ENCODE results near the gene CHCHD6. TPM values are rescaled to one million over a fixed set of nuclear protein-coding genes. Genes with fewer than 3 reads are reported as not detected.
"Not testable (repeated sequence)": the region's sequence is repeated elsewhere in the genome, so short reads cannot be mapped to it uniquely, and the experiment has no call there.

Gene CHCHD6
- total RNA-seq, 1 experiment from 2014 or later = 45.9 TPM

DNA sequence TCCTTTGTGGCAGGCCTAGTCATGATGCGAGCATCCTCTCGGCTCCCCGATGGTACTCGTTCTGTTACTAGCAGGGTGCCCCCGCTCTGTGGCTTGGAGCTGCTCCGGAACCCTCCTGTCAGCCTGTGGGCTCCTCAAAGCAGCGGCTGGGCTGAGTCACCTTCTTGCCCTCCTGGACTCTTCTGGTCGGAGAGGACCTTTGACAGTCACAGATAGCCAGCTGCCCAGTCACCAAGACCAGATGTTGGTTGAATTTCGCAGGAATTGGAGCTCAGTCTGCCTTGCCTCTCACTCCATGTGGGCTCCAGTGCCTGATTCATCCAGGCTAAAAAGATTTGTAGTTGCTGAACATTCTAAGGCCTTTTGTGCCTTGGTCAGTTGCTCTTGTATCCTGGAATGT is 94.5 kb downstream of the CHCHD6 start:
- Mint-ChIP-seq H3K9me3 (ENCODE audit: low read depth, unreplicated experiment) (peaks cover 18% of the 10 kb centered on the region), H3K27me3 (ENCODE audit: unreplicated experiment) (no peaks in the 10 kb centered on the region), H3K4me3 (ENCODE audit: low read depth, unreplicated experiment) (no peak overlapping the region), H3K27ac (ENCODE audit: unreplicated experiment) (no peak overlapping the region), H3K36me3 (ENCODE audit: insufficient read depth, unreplicated experiment) (no peaks in the 10 kb centered on the region), H3K4me1 (ENCODE audit: low read depth, unreplicated experiment) (no peaks in the 10 kb centered on the region)
- CTCF ChIA-PET = no interaction called here
- no TSS peak for BruUV-seq (replicated peaks)
- no peak for DNase-seq
- TF ChIP-seq, protein P1, sequence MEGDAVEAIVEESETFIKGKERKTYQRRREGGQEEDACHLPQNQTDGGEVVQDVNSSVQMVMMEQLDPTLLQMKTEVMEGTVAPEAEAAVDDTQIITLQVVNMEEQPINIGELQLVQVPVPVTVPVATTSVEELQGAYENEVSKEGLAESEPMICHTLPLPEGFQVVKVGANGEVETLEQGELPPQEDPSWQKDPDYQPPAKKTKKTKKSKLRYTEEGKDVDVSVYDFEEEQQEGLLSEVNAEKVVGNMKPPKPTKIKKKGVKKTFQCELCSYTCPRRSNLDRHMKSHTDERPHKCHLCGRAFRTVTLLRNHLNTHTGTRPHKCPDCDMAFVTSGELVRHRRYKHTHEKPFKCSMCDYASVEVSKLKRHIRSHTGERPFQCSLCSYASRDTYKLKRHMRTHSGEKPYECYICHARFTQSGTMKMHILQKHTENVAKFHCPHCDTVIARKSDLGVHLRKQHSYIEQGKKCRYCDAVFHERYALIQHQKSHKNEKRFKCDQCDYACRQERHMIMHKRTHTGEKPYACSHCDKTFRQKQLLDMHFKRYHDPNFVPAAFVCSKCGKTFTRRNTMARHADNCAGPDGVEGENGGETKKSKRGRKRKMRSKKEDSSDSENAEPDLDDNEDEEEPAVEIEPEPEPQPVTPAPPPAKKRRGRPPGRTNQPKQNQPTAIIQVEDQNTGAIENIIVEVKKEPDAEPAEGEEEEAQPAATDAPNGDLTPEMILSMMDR (IDR thresholded peaks at IDR 0.05; ENCODE audit: unreplicated experiment) = no peak
- intact Hi-C loops (cut with micrococcal nuclease; ENCODE audit: unreplicated experiment) = no loop called here

GRCh38 chr3:126799099-126799498 is 95.1 kb downstream of the CHCHD6 start:
- no TSS peak for BruUV-seq (replicated peaks)
- no peaks in the 10 kb centered on the region for H3K36me3 Mint-ChIP-seq (ENCODE audit: insufficient read depth, unreplicated experiment)

DNA sequence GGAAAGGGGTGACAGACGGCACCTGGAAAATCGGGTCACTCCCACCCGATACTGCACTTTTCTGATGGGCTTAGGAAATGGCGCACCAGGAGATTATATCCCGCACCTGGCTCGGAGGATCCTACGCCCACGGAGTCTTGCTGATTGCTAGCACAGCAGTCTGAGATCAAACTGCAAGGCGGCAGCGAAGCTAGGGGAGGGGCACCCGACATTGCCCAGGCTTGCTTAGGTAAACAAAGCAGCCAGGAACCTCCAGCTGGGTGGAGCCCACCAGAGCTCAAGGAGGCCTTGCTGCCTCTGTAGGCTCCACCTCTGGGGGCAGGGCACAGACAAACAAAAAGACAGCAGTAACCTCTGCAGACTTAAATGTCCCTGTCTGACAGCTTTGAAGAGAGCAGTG is 97.3 kb downstream of the CHCHD6 start:
- H3K27ac Mint-ChIP-seq (ENCODE audit: unreplicated experiment) = not testable (repeated sequence)

More at GRCh38 chr3:126799099-126799498, 95.1 kb downstream of the CHCHD6 start:
- CTCF ChIA-PET = no interaction called here
- peaks cover 17% of the 10 kb centered on the region for H3K9me3 Mint-ChIP-seq (ENCODE audit: low read depth, unreplicated experiment)
- H3K27ac Mint-ChIP-seq (ENCODE audit: unreplicated experiment) = no peak overlapping the region
- H3K4me3 Mint-ChIP-seq (ENCODE audit: low read depth, unreplicated experiment) = no peak overlapping the region
- TF ChIP-seq, protein P1 (IDR thresholded peaks at IDR 0.05; ENCODE audit: unreplicated experiment) = no peak
- H3K4me1 Mint-ChIP-seq (ENCODE audit: low read depth, unreplicated experiment) = no peaks in the 10 kb centered on the region
- intact Hi-C loops (cut with micrococcal nuclease; ENCODE audit: unreplicated experiment) = no loop called here
- DNase-seq = no peak
- H3K27me3 Mint-ChIP-seq (ENCODE audit: unreplicated experiment) = no peaks in the 10 kb centered on the region

DNA sequence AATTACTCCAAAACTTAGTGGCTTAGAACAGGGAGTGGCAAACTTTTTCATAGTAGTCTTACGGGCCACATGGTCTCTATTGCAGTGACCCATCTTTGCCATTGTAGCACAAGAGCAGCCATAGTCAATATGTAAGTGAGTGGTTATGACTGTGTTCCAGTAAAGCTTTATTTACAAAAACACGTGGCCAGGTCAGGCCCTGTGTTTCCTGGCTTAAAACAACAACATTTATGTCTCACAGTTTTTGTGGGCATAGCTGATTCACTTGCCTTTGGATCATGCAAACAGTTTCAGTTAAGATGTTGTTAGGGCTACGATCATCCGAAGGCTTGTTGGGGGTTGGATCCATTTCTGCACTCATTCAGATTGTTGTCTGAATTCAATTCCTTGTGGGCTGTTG is 103.8 kb downstream of the CHCHD6 start:
- no peak for DNase-seq
- intact Hi-C loops (cut with micrococcal nuclease; ENCODE audit: unreplicated experiment) = no loop called here
- Mint-ChIP-seq H3K36me3 (ENCODE audit: insufficient read depth, unreplicated experiment) (no peaks in the 10 kb centered on the region), H3K4me1 (ENCODE audit: low read depth, unreplicated experiment) (no peaks in the 10 kb centered on the region), H3K9me3 (ENCODE audit: low read depth, unreplicated experiment) (peaks cover 5% of the 10 kb centered on the region), H3K27ac (ENCODE audit: unreplicated experiment) (no peak overlapping the region), H3K4me3 (ENCODE audit: low read depth, unreplicated experiment) (no peak overlapping the region), H3K27me3 (ENCODE audit: unreplicated experiment) (no peaks in the 10 kb centered on the region)
- no TSS peak for BruUV-seq (replicated peaks)
- TF ChIP-seq, protein P1 (IDR thresholded peaks at IDR 0.05; ENCODE audit: unreplicated experiment) = no peak
- CTCF ChIA-PET = no interaction called here

More for the DNA sequence above, 97.3 kb downstream of the CHCHD6 start:
- BruUV-seq (replicated peaks); H3K4me3 Mint-ChIP-seq (ENCODE audit: low read depth, unreplicated experiment); intact Hi-C loops (cut with micrococcal nuclease; ENCODE audit: unreplicated experiment); H3K27me3 Mint-ChIP-seq (ENCODE audit: unreplicated experiment); H3K4me1 Mint-ChIP-seq (ENCODE audit: low read depth, unreplicated experiment); H3K36me3 Mint-ChIP-seq (ENCODE audit: insufficient read depth, unreplicated experiment); CTCF ChIA-PET; DNase-seq: not testable (repeated sequence)
- H3K9me3 Mint-ChIP-seq (ENCODE audit: low read depth, unreplicated experiment) = peaks cover 17% of the 10 kb centered on the region

- Mint-ChIP-seq H3K36me3 (ENCODE audit: insufficient read depth, unreplicated experiment) (no peaks in the 10 kb centered on the region), H3K4me3 (ENCODE audit: low read depth, unreplicated experiment) (no peak overlapping the region), H3K9me3 (ENCODE audit: low read depth, unreplicated experiment) (no peaks in the 10 kb centered on the region), H3K27me3 (ENCODE audit: unreplicated experiment) (no peaks in the 10 kb centered on the region), H3K4me1 (ENCODE audit: low read depth, unreplicated experiment) (no peaks in the 10 kb centered on the region), H3K27ac (ENCODE audit: unreplicated experiment) (no peak overlapping the region)
- no peak for DNase-seq
- CTCF ChIA-PET = no interaction called here
- intact Hi-C loops (cut with micrococcal nuclease; ENCODE audit: unreplicated experiment) = no loop called here
- TF ChIP-seq, protein P1 (IDR thresholded peaks at IDR 0.05; ENCODE audit: unreplicated experiment) = no peak
- BruUV-seq (replicated peaks) = no TSS peak
These were observed 107.5 kb downstream of the CHCHD6 start for GRCh38 chr3:126811530-126811929.
